ENCODE measurements around the gene AMPD3.

Gene AMPD3

DNA sequence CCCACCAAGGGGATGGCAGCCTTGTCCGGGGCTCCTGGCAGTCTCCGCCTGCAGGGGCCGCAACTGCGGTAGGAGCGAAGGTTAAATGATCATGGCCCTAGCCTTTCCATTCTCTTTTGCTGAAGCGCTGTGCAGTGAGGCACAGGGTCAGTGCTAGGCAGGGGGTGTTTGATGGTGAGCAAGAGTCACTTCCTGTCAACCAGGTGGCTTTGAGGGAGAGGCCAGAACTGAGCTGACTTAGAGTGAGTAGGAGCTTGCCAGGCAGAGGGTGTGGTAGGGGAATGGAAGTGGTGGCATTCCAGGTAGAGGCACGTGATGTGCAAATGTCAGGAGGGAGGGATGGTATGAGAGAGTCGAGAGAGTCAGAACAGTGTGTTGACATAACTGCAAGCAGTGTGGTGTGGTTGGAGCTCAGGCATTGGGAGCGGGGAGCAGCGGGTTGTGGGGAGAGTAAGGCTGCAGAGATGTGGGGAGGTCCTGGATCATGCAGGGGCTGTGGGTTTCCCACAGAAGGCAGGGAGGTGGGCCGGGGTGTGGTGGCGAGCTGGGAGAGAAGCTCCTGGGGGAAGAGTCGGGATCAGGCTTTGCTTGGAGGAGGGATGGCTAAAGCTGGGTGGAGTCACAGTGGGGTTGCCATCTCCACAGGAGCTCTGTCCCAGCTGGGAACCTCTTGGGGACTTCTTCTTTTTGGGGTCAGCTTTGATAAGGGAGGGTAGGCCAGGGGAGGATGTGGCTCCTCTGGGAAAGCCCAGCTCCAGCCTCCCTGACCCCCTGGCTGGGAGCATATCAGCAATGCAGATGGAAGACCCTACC, 33.3 kb downstream of the AMPD3 start:
- Histone ChIP-seq H3K4me3 (ENCODE audit: low read depth, low read length) (no peak overlapping the region), H3K36me3 (peaks cover 88% of the 10 kb centered on the region), H3K27ac (no peak overlapping the region), H3K27me3 (ENCODE audit: insufficient read depth, low read depth, severe bottlenecking) (no peaks in the 10 kb centered on the region), H3K9me3 (ENCODE audit: severe bottlenecking) (peaks cover 6% of the 10 kb centered on the region)
- TF ChIP-seq, protein P1, sequence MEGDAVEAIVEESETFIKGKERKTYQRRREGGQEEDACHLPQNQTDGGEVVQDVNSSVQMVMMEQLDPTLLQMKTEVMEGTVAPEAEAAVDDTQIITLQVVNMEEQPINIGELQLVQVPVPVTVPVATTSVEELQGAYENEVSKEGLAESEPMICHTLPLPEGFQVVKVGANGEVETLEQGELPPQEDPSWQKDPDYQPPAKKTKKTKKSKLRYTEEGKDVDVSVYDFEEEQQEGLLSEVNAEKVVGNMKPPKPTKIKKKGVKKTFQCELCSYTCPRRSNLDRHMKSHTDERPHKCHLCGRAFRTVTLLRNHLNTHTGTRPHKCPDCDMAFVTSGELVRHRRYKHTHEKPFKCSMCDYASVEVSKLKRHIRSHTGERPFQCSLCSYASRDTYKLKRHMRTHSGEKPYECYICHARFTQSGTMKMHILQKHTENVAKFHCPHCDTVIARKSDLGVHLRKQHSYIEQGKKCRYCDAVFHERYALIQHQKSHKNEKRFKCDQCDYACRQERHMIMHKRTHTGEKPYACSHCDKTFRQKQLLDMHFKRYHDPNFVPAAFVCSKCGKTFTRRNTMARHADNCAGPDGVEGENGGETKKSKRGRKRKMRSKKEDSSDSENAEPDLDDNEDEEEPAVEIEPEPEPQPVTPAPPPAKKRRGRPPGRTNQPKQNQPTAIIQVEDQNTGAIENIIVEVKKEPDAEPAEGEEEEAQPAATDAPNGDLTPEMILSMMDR (IDR thresholded peaks at IDR 0.05; ENCODE audit: low read depth, low read length): no peak
- no peak for DNase-seq

DNA sequence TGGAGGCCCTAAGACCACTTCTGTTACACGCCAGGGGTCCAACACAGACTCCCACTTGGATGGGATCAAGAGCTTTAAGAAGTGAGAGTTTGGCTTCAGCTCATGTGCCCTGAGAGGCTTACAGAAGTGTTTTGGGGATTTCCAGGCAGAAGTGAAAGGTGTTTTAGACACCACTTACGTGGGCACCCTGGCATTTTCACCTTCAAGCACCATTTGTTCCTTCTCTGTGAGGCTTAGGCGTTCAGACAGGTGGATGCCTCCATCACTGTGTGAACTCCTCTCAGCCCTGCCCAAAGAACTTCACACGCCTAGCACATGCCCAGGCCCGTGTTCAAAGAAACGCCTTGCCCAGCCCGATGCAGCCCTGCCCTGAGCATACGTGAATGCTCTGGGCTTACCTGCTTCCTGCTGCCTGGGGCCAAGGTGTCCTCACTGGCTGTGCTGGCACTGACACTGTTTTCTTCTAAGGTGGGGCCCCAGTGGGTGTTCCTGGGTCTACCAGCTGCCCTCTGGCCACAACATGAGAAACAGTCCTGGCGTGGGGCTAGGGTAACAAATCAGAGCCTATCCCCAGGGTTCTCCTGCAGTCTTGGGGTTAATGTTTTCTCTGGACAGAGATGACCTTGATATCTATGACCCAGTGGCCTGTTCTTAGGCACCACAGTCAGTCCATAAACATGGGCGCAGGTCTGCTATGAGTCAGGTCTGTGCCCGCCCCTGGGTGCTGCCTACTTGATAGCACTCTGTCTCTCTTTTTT, 34.0 kb downstream of the AMPD3 start:
- Histone ChIP-seq H3K27me3 (ENCODE audit: insufficient read depth, low read depth, severe bottlenecking) (no peaks in the 10 kb centered on the region), H3K27ac (no peak overlapping the region), H3K36me3 (peaks cover 88% of the 10 kb centered on the region), H3K4me3 (ENCODE audit: low read depth, low read length) (no peak overlapping the region), H3K9me3 (ENCODE audit: severe bottlenecking) (peaks cover 6% of the 10 kb centered on the region)
- DNase-seq: no peak
- TF ChIP-seq, protein P1 (IDR thresholded peaks at IDR 0.05; ENCODE audit: low read depth, low read length): no peak

DNA sequence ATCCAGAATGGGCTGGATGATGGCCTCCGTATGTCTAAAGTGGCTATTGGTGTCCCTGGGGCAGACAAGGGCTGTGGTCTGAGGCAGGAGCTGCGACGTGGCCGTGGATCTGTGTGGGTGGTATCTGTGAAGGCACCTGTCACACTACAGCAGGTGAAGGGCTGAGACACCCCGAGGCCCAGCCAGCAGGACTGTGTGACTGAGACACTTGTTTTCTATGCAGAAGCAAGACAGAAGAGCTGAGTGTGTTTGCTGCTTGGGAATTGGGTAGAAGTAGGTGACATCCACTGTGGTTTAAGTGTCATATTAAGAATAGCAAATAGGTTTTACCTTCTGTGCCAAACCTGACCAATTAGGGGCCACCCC, 35.0 kb downstream of the AMPD3 start:
- H3K27ac ChIP-seq: no peak overlapping the region
- no peak for DNase-seq
- TF ChIP-seq, protein P1 (IDR thresholded peaks at IDR 0.05; ENCODE audit: low read depth, low read length): no peak
- peaks cover 6% of the 10 kb centered on the region for H3K9me3 ChIP-seq (ENCODE audit: severe bottlenecking)
- no peaks in the 10 kb centered on the region for H3K27me3 ChIP-seq (ENCODE audit: insufficient read depth, low read depth, severe bottlenecking)
- H3K4me3 ChIP-seq (ENCODE audit: low read depth, low read length): no peak overlapping the region
- peaks cover 89% of the 10 kb centered on the region for H3K36me3 ChIP-seq

DNA sequence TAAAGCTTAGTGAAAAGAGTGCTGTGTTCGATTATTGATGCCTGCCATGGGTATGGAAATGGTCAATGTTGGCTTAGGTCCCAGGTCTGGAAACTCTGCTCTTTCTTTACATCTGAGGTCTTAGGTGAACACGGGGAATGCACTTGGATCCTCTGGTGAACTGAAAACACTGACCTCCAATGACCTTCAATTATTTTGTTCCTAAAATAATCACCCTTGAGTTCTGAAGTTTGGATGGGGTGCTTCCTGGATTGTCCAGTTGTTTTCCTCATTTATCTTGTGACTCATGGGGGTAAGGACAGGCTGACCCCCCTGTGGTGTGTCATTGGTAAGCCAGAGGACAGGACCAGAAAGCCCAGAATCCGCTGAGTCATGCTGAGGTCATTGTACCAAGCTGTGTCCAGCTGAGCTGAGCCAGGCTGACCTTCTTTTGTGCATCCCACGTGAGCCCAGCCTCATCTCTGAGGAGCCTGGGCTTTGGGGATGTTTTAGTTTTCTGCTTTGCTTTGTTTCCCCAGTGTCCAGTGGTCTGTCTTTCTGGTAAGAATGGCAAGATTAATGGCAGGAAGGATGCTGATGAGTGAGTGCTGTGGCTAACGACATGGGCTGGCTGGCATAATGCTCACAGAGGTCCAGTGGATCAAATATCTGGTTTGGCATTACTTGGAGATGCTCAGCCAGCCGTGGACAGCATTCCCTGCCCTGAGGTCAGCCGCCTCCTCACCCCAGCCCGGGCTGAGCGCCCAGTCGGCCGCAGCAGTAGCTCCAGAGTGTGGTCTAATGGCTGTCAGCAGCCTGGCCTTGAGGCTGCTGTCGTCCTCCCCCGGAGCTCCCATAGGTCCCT, 35.6 kb downstream of the AMPD3 start:
- H3K9me3 ChIP-seq (ENCODE audit: severe bottlenecking): peaks cover 6% of the 10 kb centered on the region
- no peak overlapping the region for H3K27ac ChIP-seq
- peaks cover 89% of the 10 kb centered on the region for H3K36me3 ChIP-seq
- TF ChIP-seq, protein P1 (IDR thresholded peaks at IDR 0.05; ENCODE audit: low read depth, low read length): no peak
- H3K4me3 ChIP-seq (ENCODE audit: low read depth, low read length): no peak overlapping the region
- DNase-seq: no peak
- no peaks in the 10 kb centered on the region for H3K27me3 ChIP-seq (ENCODE audit: insufficient read depth, low read depth, severe bottlenecking)

DNA sequence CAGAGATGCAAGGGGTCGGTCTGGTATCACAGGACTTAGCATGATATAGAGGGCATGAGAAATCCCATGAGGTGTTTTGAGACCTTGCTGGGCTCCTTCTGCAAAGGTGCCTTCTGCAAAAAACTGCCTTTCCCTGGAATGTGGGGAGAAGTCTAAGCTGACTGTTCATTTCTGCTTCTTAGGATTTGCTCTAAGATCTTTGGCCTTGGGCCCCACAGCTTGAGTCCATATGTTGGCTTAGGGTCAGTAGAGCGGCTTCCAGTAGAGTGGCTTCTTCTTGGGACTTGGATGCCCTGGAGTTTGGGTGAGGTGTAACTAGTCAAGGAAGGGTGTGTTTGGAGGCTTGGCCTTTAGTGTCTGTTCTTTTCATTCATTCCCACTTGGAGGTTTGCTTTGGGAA, 37.0 kb downstream of the AMPD3 start:
- H3K27ac ChIP-seq: no peak overlapping the region
- TF ChIP-seq, protein P1 (IDR thresholded peaks at IDR 0.05; ENCODE audit: low read depth, low read length): no peak
- H3K27me3 ChIP-seq (ENCODE audit: insufficient read depth, low read depth, severe bottlenecking): no peaks in the 10 kb centered on the region
- no peak overlapping the region for H3K4me3 ChIP-seq (ENCODE audit: low read depth, low read length)
- no peak for DNase-seq
- H3K36me3 ChIP-seq: peaks cover 89% of the 10 kb centered on the region
- H3K9me3 ChIP-seq (ENCODE audit: severe bottlenecking): peaks cover 6% of the 10 kb centered on the region

Data from WERI-Rb-1 (cell line).